Measurements from ENCODE around the gene HTR5A.

The HTR5A gene

GRCh38 chr7:155057076-155057475 lies 13.0 kb upstream of the HTR5A start:
- H2AK5ac ChIP-seq (ENCODE audit: low read depth, low read length): no peak overlapping the region
- no peak overlapping the region for H2BK12ac ChIP-seq (ENCODE audit: low read length)
- no peak for DNase-seq (ENCODE audit: low spot score)

DNA sequence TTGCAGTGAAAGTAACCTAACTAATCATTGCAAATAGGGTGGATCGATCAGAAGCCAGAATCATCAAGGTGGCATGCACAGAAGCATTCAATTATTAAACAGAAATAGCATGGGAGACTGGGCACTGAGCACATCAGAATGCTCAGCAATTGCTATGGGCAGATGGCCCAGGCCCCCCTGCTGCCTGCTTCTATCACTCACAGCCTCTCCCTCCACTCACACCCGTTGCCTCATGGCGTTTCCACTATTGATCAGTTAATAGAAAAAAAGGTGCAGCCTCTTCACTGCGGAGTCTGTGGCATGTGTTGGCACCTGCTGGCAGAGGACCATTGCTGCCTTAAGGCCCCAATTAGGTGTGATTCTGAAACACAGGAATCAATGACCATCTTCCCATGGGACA lies 11.2 kb upstream of the HTR5A start:
- no peak overlapping the region for H2BK120ac ChIP-seq (ENCODE audit: low read depth, low read length)
- H2AFZ ChIP-seq (ENCODE audit: low read length): no peak overlapping the region
- no peak overlapping the region for H2BK12ac ChIP-seq (ENCODE audit: low read length)
- no peak overlapping the region for H3K14ac ChIP-seq (ENCODE audit: low read length)
- no peak overlapping the region for H3K4me2 ChIP-seq (ENCODE audit: insufficient read depth, low read length, poor library complexity, severe bottlenecking)
- no peak for DNase-seq (ENCODE audit: low spot score)
- H3K23ac ChIP-seq (ENCODE audit: low read depth, low read length, poor library complexity): no peak overlapping the region
- H3K4me1 ChIP-seq (ENCODE audit: control insufficient read depth in 2 of 2, insufficient read depth in 1 of 2, low read depth in 1 of 2, low read length in 2 of 2): peaks cover 0 to 4% of the 10 kb centered on the region in 2 donors
- no peak overlapping the region for H4K91ac ChIP-seq (ENCODE audit: low read depth, low read length, poor library complexity)
- no peak overlapping the region for H3K27ac ChIP-seq (replicated peaks; ENCODE audit: low read length)
- peaks cover 0 to 9% (median 0%) of the 10 kb centered on the region in 3 experiments for H3K27me3 ChIP-seq (ENCODE audit: control insufficient read depth in 3 of 3, insufficient read depth in 3 of 3, low read depth in 1 of 3, low read length in 3 of 3)
- H2AK5ac ChIP-seq (ENCODE audit: low read depth, low read length): no peak overlapping the region
- H3K79me1 ChIP-seq (ENCODE audit: low read depth, low read length): no peaks in the 10 kb centered on the region
- no CpG with 5 or more reads among the region's 4 CpGs for WGBS, 2 donors (ENCODE audit: extremely low coverage in 2 of 2, insufficient read length in 2 of 2, insufficient replicate concordance in 1 of 2)
- peaks cover 0 to 2% of the 10 kb centered on the region in 2 donors for H3K9me3 ChIP-seq (replicated peaks in 1 of 2; ENCODE audit: control insufficient read depth in 2 of 2, insufficient read depth in 1 of 2, low read depth in 1 of 2, low read length in 2 of 2)
- H4K8ac ChIP-seq (ENCODE audit: low read depth, low read length): no peak overlapping the region
- H3K18ac ChIP-seq (ENCODE audit: low read length): no peak overlapping the region
- H2BK15ac ChIP-seq (ENCODE audit: low read length): no peak overlapping the region
- no peak overlapping the region for H3K4ac ChIP-seq (ENCODE audit: low read length)
- H2BK5ac ChIP-seq (ENCODE audit: low read length): no peak overlapping the region
- no peak overlapping the region for H3K9ac ChIP-seq (ENCODE audit: low read depth, low read length, poor library complexity)
- H3K36me3 ChIP-seq (replicated peaks in 1 of 2; ENCODE audit: control insufficient read depth in 2 of 2, insufficient read depth in 2 of 2, low read length in 2 of 2): no peaks in the 10 kb centered on the region
- no peak overlapping the region for H3K4me3 ChIP-seq (ENCODE audit: low read length in 2 of 2)

More at GRCh38 chr7:155057076-155057475, 13.0 kb upstream of the HTR5A start:
- Histone ChIP-seq H3K14ac (ENCODE audit: low read length) (no peak overlapping the region), H3K27me3 (ENCODE audit: control insufficient read depth in 3 of 3, insufficient read depth in 3 of 3, low read depth in 1 of 3, low read length in 3 of 3) (peaks cover 0 to 8% (median 0%) of the 10 kb centered on the region in 3 experiments), H3K4me3 (ENCODE audit: low read length in 2 of 2) (no peak overlapping the region), H4K8ac (ENCODE audit: low read depth, low read length) (no peak overlapping the region), H3K27ac (replicated peaks; ENCODE audit: low read length) (no peak overlapping the region), H3K4me2 (ENCODE audit: insufficient read depth, low read length, poor library complexity, severe bottlenecking) (no peak overlapping the region), H3K18ac (ENCODE audit: low read length) (no peak overlapping the region), H2BK15ac (ENCODE audit: low read length) (no peak overlapping the region), H3K23ac (ENCODE audit: low read depth, low read length, poor library complexity) (no peak overlapping the region), H3K79me1 (ENCODE audit: low read depth, low read length) (no peaks in the 10 kb centered on the region), H3K9ac (ENCODE audit: low read depth, low read length, poor library complexity) (no peak overlapping the region), H4K91ac (ENCODE audit: low read depth, low read length, poor library complexity) (no peak overlapping the region), H2BK120ac (ENCODE audit: low read depth, low read length) (no peak overlapping the region), H2AFZ (ENCODE audit: low read length) (no peak overlapping the region), H3K4ac (ENCODE audit: low read length) (no peak overlapping the region), H3K9me3 (replicated peaks in 1 of 2; ENCODE audit: control insufficient read depth in 2 of 2, insufficient read depth in 1 of 2, low read depth in 1 of 2, low read length in 2 of 2) (peaks cover 0 to 2% of the 10 kb centered on the region in 2 donors), H2BK5ac (ENCODE audit: low read length) (no peak overlapping the region), H3K4me1 (ENCODE audit: control insufficient read depth in 2 of 2, insufficient read depth in 1 of 2, low read depth in 1 of 2, low read length in 2 of 2) (peaks cover 0 to 6% of the 10 kb centered on the region in 2 donors), H3K36me3 (replicated peaks in 1 of 2; ENCODE audit: control insufficient read depth in 2 of 2, insufficient read depth in 2 of 2, low read length in 2 of 2) (no peaks in the 10 kb centered on the region)
- WGBS, 2 donors (ENCODE audit: extremely low coverage in 2 of 2, insufficient read length in 2 of 2, insufficient replicate concordance in 1 of 2): no CpG with 5 or more reads among the region's 7 CpGs

DNA sequence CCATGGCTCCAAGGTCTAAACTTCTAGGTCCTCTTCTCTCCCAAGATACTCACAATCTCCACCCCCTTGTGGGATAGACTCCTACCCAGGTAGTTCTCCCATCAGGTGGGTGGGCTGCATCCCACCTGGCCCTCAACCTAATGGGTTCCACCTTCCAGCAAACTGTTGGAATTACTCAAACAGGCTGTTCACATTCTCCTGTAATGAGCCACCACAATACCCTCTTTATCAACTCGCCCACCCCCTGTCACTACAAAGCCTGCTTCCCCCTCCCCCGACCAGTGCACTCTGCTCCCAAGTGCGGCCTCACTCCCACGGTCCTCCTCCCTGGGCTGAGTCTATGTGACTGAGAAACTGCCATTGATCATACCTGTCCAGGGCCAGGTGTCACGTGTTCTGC lies 10.4 kb upstream of the HTR5A start:
- H3K27ac ChIP-seq (replicated peaks; ENCODE audit: low read length): no peak overlapping the region
- no peak overlapping the region for H3K4me2 ChIP-seq (ENCODE audit: insufficient read depth, low read length, poor library complexity, severe bottlenecking)
- no peak overlapping the region for H2BK15ac ChIP-seq (ENCODE audit: low read length)
- no peak overlapping the region for H3K9ac ChIP-seq (ENCODE audit: low read depth, low read length, poor library complexity)
- no peak overlapping the region for H2BK12ac ChIP-seq (ENCODE audit: low read length)
- no peak overlapping the region for H3K4ac ChIP-seq (ENCODE audit: low read length)
- no peaks in the 10 kb centered on the region for H3K79me1 ChIP-seq (ENCODE audit: low read depth, low read length)
- no peak overlapping the region for H3K23ac ChIP-seq (ENCODE audit: low read depth, low read length, poor library complexity)
- H2AFZ ChIP-seq (ENCODE audit: low read length): no peak overlapping the region
- DNase-seq (ENCODE audit: low spot score): no peak
- peaks cover 0 to 4% of the 10 kb centered on the region in 2 donors for H3K4me1 ChIP-seq (ENCODE audit: control insufficient read depth in 2 of 2, insufficient read depth in 1 of 2, low read depth in 1 of 2, low read length in 2 of 2)
- no peak overlapping the region for H4K8ac ChIP-seq (ENCODE audit: low read depth, low read length)
- no CpG with 5 or more reads among the region's 5 CpGs for WGBS, 2 donors (ENCODE audit: extremely low coverage in 2 of 2, insufficient read length in 2 of 2, insufficient replicate concordance in 1 of 2)
- H3K4me3 ChIP-seq (ENCODE audit: low read length in 2 of 2): no peak overlapping the region
- H2BK5ac ChIP-seq (ENCODE audit: low read length): no peak overlapping the region
- H3K36me3 ChIP-seq (replicated peaks in 1 of 2; ENCODE audit: control insufficient read depth in 2 of 2, insufficient read depth in 2 of 2, low read length in 2 of 2): no peaks in the 10 kb centered on the region
- H3K27me3 ChIP-seq (ENCODE audit: control insufficient read depth in 3 of 3, insufficient read depth in 3 of 3, low read depth in 1 of 3, low read length in 3 of 3): peaks cover 0 to 8% (median 0%) of the 10 kb centered on the region in 3 experiments
- H3K14ac ChIP-seq (ENCODE audit: low read length): no peak overlapping the region
- no peak overlapping the region for H2BK120ac ChIP-seq (ENCODE audit: low read depth, low read length)
- H4K91ac ChIP-seq (ENCODE audit: low read depth, low read length, poor library complexity): no peak overlapping the region
- H2AK5ac ChIP-seq (ENCODE audit: low read depth, low read length): no peak overlapping the region
- H3K18ac ChIP-seq (ENCODE audit: low read length): no peak overlapping the region
- H3K9me3 ChIP-seq (replicated peaks in 1 of 2; ENCODE audit: control insufficient read depth in 2 of 2, insufficient read depth in 1 of 2, low read depth in 1 of 2, low read length in 2 of 2): peaks cover 0 to 2% of the 10 kb centered on the region in 2 donors

DNA sequence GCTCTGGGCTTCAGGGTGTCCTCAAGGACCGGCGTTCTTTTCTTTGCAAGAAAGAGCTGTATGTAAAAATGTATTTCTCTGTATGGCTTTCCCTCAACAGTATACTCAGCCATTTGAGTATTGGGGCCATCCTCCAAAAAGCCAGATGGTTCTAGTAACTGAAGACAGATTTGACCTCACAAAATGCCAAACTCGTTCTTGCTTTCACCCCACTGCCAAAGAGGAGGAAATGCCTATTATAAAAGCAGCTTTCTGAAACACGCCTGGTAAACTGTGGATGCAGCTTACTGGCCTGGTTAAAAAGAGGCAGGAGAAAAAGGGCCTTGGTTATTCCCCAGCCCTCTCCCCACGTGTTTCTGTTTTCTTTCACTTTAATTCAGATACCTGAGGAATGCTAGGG lies 7.7 kb upstream of the HTR5A start:
- no CpG with 5 or more reads among the region's 5 CpGs for WGBS, 2 donors (ENCODE audit: extremely low coverage in 2 of 2, insufficient read length in 2 of 2, insufficient replicate concordance in 1 of 2)
- Histone ChIP-seq H3K36me3 (replicated peaks in 1 of 2; ENCODE audit: control insufficient read depth in 2 of 2, insufficient read depth in 2 of 2, low read length in 2 of 2) (no peaks in the 10 kb centered on the region), H2BK120ac (ENCODE audit: low read depth, low read length) (no peak overlapping the region), H4K91ac (ENCODE audit: low read depth, low read length, poor library complexity) (no peak overlapping the region), H3K4ac (ENCODE audit: low read length) (no peak overlapping the region), H3K4me3 (ENCODE audit: low read length in 2 of 2) (no peak overlapping the region), H2AFZ (ENCODE audit: low read length) (no peak overlapping the region), H3K9me3 (replicated peaks in 1 of 2; ENCODE audit: control insufficient read depth in 2 of 2, insufficient read depth in 1 of 2, low read depth in 1 of 2, low read length in 2 of 2) (no peaks in the 10 kb centered on the region), H3K14ac (ENCODE audit: low read length) (no peak overlapping the region), H4K8ac (ENCODE audit: low read depth, low read length) (no peak overlapping the region), H2BK15ac (ENCODE audit: low read length) (no peak overlapping the region), H3K4me2 (ENCODE audit: insufficient read depth, low read length, poor library complexity, severe bottlenecking) (no peak overlapping the region), H3K4me1 (ENCODE audit: control insufficient read depth in 2 of 2, insufficient read depth in 1 of 2, low read depth in 1 of 2, low read length in 2 of 2) (peaks cover 0 to 4% of the 10 kb centered on the region in 2 donors), H3K18ac (ENCODE audit: low read length) (no peak overlapping the region), H3K27ac (replicated peaks; ENCODE audit: low read length) (no peak overlapping the region), H2BK5ac (ENCODE audit: low read length) (no peak overlapping the region), H3K9ac (ENCODE audit: low read depth, low read length, poor library complexity) (no peak overlapping the region), H2AK5ac (ENCODE audit: low read depth, low read length) (no peak overlapping the region), H2BK12ac (ENCODE audit: low read length) (no peak overlapping the region), H3K23ac (ENCODE audit: low read depth, low read length, poor library complexity) (no peak overlapping the region), H3K79me1 (ENCODE audit: low read depth, low read length) (no peaks in the 10 kb centered on the region), H3K27me3 (ENCODE audit: control insufficient read depth in 3 of 3, insufficient read depth in 3 of 3, low read depth in 1 of 3, low read length in 3 of 3) (peaks cover 0 to 10% (median 0%) of the 10 kb centered on the region in 3 experiments)
- DNase-seq (ENCODE audit: low spot score): no peak

Data from neuronal stem cell (in vitro differentiated cells).